HEK293 (cell line): ENCODE results near the gene ABCA2.

ENCODE experiments used
- YY1 ChIP-seq: fragments of 450-650 bp; formaldehyde crosslinking; IDR thresholded peaks from 2 replicates; pipeline ENCODE4 v1.5.1; 2018; ENCODE audit warnings: missing biosample characterization, missing genetic modification characterization
- ZFHX2 ChIP-seq: fragments of 450-650 bp; formaldehyde crosslinking; conservative IDR thresholded peaks from 2 replicates; pipeline ENCODE4 v1.5.1; 2016; ENCODE audit warnings: missing biosample characterization, missing genetic modification characterization
- ZNF169 ChIP-seq: fragments of 450-650 bp; formaldehyde crosslinking; IDR thresholded peaks from 2 replicates; pipeline ENCODE4 v1.5.1; 2016; ENCODE audit warnings: missing biosample characterization, missing genetic modification characterization
- ZNF248 ChIP-seq: fragments of 450-650 bp; formaldehyde crosslinking; IDR thresholded peaks from 2 replicates; pipeline ENCODE4 v1.5.1; 2017; ENCODE audit warnings: missing biosample characterization, missing genetic modification characterization
- ZNF558 ChIP-seq: fragments of 450-650 bp; formaldehyde crosslinking; IDR thresholded peaks from 2 replicates; pipeline ENCODE4 v1.5.1; 2016; ENCODE audit warnings: missing biosample characterization, missing genetic modification characterization
- TF ChIP-seq, protein P1 (sequence below): fragments of 450-650 bp; formaldehyde crosslinking; IDR thresholded peaks from 2 replicates; pipeline ENCODE4 v1.5.1; 2016; ENCODE audit warnings: missing biosample characterization, missing genetic modification characterization

DNA sequence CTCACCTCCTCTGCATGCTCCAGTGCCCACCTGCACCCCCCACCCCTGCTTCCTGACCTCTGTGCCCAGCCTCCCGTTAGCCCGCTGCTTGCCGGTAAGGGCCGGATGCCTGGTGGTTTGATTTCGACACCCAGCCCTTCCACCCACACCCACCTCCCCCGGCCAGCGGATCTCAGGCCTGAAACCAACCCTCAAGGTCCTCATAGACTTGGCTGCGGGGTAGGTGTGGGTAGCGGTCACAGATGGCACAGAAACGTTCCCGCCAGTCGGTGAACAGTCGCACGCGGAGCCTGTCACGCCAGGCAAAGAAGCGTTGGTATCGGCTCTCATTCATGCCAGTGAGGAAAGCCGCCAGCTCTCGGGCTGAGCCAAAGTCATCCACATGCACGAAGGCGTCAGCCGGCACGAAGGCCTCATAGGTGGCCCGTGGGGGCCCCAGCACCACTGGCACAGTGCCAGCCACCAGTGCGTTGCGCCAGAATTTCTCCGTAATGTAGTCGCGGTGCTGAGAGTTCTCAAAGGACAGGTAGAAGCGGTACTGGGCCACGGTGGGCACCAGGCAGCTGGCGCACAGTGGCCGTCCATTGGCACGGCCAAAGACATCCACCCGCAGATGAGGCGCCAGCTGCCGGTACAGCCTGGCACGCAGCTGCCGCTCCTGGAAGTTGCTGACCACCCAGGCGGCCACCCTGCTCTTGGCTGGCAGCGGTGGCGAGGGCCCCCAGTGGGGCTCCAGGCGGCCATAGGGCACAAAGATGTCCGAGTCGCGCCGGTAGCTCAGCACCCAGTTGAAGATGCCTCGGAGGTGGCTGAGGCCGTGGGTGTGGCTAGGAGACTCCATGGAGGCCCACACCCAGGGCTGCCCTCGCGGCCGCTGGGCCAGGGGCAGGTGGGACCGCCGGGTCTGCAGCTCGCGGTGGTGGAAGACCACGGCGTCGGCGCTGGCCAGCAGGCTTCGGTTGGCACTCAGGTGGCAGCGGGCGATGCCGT is 2.8 kb upstream of the ABCA2 start:
- TF ChIP-seq, protein P1, sequence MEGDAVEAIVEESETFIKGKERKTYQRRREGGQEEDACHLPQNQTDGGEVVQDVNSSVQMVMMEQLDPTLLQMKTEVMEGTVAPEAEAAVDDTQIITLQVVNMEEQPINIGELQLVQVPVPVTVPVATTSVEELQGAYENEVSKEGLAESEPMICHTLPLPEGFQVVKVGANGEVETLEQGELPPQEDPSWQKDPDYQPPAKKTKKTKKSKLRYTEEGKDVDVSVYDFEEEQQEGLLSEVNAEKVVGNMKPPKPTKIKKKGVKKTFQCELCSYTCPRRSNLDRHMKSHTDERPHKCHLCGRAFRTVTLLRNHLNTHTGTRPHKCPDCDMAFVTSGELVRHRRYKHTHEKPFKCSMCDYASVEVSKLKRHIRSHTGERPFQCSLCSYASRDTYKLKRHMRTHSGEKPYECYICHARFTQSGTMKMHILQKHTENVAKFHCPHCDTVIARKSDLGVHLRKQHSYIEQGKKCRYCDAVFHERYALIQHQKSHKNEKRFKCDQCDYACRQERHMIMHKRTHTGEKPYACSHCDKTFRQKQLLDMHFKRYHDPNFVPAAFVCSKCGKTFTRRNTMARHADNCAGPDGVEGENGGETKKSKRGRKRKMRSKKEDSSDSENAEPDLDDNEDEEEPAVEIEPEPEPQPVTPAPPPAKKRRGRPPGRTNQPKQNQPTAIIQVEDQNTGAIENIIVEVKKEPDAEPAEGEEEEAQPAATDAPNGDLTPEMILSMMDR (tag by site-specific recombination) = no peak
- TF ChIP-seq ZFHX2 (tag by site-specific recombination) = peak; percentile 86
- TF ChIP-seq ZNF248 (tag by site-specific recombination) = no peak
- no peak for TF ChIP-seq ZNF169 (tag by site-specific recombination)
- no peak for TF ChIP-seq ZNF558 (tag by site-specific recombination)
- TF ChIP-seq YY1 = no peak
